A673 (cell line): ENCODE measurements around the gene FRMPD4.

Experiments used
- CTCF ChIP-seq: fragments of 300-800, 200-600 bp; sonication (generic); conservative IDR thresholded peaks from 2 replicates; pipeline ENCODE4 v1.5.1; 2017; ENCODE audit warnings: low read depth, mild to moderate bottlenecking, antibody characterized with exemption, low read length, moderate library complexity, mixed read lengths
- EZH2 ChIP-seq: fragments of 200-600 bp; sonication (generic); IDR thresholded peaks from 2 replicates; pipeline ENCODE4 v1.6.1; 2017; ENCODE audit warnings: borderline replicate concordance, low read depth, mild to moderate bottlenecking, mixed read lengths, antibody characterized with exemption, low read length; ENCODE audit not compliant: poor library complexity, severe bottlenecking

DNA sequence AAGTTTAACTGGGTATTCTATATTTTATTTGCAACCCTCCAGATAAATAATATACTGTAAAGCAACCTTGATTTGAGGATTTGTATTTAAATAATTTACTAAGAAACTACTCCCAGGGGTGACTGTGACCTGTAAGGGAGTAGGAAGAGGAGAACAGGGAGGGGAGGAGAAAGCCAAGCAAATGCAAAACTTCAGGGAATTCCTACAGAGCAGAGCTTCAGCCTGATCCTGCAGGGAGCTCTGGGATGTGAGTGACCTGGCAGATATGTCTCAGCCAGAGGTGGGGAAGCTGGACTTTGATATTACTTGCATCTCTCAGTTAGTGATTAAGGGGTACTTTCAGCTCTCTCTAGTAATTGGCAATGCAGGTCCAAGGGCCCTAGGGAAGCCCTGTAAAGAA is 302.0 kb downstream of the FRMPD4 start:
- TF ChIP-seq CTCF (no peak), EZH2 (no peak)
